M059J (cell line): ENCODE measurements around the gene AMHR2. TPM values are rescaled to one million over a fixed set of nuclear protein-coding genes. Genes with fewer than 3 reads are reported as not detected.
"Not testable (repeated sequence)": the region's sequence is repeated elsewhere in the genome, so short reads cannot be mapped to it uniquely, and the experiment has no call there.

Source experiments
- DNase-seq: peaks from one replicate; pipeline ENCODE4 v3.0.0-alpha.2; 2012; ENCODE audit warnings: low read depth
- total RNA-seq: library from RNA; depleted of rRNA; stranded (reverse); fragments of >200 nt; shearing (Covaris generic); gene quantifications from 2 replicates; pipeline ENCODE4 v1.2.3, GENCODE V29; 2014; rRNA removed

AMHR2 gene
- not detected in 2 replicates for total RNA-seq

DNA sequence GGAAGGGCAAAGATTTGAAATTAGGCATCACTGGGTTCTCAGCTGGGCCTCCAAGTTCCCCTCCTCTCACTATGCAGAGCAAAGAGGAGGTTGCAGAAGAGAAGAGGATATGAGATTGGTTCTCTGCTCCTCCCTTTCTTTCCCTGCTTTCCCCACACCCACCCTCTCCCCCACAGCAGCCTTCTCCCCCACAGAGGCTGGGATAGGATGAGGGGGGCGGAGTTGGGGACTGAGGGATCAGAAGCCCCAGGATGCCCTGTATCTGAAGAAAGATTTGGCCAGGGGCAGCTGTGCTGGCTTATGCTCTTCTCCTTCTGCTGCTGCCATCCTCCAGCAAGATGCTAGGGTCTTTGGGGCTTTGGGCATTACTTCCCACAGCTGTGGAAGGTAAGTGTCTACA, at the start of gene AMHR2:
Gene AMHR2, plus strand, starts transcription at position 259 of the 400 bp plus-strand sequence. Its CDS starts 80 bp downstream, at position 339.
- DNase-seq, result no peak

DNA sequence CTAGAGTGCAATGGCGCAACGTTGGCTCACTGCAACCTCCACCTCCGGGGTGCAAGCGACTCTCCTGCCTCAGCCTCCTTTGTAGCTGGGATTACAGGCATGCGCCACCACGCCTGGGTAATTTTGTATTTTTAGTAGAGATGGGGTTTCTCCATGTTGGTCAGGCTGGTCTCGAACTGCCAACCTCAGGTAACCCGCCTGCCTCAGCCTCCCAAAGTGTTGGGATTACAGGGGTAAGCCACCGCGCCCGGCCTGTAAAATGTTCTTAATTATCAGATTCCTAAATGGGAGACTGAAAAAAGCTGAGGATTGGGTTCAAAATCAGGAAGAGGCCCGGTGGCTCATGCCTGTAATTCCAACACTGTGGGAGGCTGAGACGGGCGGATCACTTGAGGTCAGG, 49.4 kb upstream of the AMHR2 start:
- not testable (repeated sequence) for DNase-seq

DNA sequence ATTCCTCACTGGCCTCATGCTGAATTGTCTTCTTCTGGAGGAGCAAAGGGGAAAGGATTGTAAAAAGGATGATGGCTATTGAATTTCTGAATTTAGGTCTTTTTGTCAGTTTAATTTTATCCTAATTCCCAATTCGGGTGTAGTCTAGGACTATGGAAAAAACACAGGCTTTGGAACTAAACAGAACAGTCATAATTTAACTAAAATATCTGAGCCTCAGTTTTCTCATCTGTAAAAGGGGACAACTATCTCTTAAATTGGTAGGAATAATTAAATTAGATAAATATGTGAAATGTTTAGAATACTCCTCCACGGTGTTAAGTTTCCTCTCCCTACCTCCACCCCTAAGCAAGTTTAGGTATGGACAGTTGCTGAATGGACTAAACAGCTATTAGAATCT, 46.9 kb upstream of the AMHR2 start:
- DNase-seq, result no peak

DNA sequence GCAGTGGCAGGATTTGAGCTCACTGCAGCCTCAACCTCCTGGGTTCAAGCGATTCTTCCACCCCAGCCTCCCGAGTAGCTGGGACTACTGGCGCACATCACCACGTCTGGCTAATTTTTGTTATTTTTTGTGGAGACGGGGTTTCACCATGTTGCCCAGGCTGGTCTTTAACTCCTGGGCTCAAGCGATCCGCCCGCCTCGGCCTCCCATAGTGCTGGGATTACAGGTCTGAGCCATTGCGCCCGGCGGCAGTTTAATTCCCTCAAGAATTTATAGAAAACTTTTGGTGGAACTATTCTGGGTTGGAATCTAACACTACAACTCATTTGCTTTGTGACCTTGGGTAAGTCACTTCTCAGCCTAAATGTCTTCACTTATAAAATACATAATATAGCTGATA, 45.4 kb upstream of the AMHR2 start:
- DNase-seq, result no peak

DNA sequence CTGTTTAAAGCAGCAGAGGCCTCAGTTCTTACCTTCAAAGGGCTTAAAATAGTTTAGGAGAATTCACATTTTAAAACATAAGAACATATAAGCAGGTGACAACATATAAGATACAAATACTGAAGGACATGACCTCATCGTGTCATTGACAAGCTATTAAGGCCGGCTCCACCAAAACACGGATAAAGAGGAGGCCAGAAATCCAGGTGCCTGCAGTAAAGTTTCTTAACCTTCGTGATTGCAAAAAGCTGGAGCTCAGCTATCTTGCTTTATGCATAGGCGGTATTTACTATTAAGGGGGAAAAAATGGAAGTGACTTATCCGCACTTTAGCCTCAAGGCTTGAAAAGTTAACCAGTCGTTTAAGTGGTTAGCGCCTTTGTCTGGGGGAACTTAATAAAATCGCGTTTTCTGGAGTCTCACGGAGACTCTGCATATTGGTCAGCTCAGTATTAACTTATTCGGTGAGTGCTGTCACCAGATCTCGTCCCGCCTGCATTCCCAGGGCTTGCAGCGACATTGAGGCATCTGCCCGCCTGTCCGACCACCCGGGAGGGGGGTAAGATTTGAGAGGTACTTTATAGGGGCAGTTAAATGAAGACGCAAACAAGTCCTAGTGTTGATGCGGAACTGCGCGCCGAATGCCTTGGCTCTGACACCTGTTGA, 44.8 kb upstream of the AMHR2 start:
- peak; percentile 5 for DNase-seq

DNA sequence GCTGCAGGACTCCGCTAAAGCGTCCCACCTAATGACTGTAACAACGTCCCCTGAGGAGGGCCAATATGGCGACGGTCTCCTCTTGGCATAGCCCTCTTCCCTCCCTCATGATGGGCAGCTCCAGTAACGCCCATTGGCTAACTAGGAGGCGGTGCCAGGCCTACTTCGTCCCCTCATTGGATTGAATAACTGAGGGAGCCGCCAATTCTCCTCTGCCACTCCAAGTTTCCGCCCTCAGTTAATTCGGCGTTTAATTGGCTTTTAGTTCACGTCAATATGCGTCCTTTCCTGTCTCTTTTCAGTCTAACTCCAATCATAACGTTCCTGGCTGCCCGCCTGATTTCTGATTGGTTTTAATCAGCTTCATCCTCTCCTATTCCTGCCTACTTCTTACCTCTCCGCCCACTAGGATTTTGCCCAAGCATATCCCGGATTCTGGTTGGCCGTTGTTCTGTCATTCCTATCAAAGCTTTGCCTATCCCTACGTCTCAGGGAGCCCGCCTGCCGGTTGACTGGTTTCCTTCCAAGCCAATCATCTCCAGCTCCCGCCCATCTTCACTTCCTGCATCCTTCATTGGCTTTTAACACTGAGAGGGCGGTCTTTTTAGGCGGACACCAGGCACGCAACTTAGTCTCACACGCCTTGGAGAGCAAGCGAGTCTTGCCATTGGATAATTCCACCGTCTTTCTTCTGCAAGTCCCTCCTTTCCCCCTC, 44.1 kb upstream of the AMHR2 start:
- peak; percentile 100 for DNase-seq

DNA sequence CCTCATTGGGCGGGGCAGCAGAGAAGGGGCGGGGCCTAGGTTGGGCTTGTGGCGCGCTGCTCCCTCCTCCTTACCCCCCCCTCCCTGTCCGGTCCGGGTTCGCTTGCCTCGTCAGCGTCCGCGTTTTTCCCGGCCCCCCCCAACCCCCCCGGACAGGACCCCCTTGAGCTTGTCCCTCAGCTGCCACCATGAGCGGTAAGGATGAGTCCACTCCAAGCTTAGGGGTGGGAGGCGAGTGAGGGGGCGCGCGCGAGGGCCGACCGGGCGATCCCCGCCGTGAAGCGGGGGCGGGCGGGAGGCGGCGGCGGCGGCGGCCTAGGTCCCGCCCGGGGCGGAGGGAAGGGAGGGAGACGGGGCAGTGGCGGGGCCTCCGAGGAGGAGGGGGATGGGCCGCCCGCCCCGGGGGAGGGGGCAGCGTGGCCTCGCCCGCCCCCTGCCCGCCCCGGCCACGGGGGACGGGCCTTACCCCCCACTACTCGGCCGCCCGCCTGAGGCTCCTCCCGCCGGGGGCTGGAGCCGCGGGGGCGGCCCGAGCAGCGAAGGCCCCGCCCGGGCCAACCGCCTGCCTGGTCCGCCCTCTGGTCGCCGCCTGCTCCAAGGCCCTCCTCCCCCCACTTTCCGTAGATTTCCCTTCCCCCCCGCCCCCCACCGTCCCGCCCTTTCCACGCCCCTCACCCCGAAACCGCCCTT, 43.4 kb upstream of the AMHR2 start, which contains the start of gene SP1:
Gene SP1, plus strand, starts transcription at position 73 of the 690 bp plus-strand sequence. Its CDS starts 116 bp downstream, at position 189.
- DNase-seq, result peak; percentile 89

DNA sequence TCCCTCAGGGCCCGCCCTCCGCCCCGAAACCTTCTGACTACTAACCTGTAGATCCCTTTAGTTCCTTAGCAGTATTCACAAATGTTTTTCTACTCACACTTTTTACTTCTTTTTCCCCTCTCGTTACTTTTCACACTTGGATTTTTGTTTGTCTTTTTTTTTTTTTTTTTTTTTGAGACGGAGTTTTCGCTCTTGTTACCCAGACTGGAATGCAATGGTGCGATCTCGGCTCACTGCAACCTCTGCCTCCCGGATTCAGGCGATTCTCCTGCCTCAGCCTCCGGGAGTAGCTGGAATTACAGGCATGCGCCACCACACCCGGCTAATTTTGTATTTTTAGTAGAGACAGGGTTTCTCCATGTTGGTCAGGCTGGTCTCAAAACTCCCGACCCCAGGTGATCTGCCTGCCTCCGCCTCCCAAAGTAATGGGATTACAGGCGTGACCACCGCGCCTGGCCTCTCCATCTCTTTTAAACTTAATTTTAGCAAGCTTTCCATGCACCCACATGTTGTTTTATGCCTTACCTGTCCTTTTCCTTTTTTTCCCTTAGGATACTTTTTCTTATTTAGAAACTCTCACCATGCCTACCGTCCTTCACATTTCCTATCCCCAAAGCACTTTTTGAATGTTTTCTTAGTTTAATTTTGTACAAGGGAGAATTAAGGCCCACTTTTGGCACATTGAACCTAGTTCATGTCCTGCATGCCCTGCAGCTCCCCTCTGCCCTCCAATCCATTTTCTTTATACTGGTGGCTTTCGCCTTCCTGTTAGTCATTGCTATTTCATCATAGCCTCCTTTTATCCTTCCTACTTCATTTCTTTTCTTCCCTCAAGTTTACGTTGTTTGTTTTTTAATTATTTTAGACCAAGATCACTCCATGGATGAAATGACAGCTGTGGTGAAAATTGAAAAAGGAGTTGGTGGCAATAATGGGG, 42.6 kb upstream of the AMHR2 start:
- peak; percentile 61 for DNase-seq

DNA sequence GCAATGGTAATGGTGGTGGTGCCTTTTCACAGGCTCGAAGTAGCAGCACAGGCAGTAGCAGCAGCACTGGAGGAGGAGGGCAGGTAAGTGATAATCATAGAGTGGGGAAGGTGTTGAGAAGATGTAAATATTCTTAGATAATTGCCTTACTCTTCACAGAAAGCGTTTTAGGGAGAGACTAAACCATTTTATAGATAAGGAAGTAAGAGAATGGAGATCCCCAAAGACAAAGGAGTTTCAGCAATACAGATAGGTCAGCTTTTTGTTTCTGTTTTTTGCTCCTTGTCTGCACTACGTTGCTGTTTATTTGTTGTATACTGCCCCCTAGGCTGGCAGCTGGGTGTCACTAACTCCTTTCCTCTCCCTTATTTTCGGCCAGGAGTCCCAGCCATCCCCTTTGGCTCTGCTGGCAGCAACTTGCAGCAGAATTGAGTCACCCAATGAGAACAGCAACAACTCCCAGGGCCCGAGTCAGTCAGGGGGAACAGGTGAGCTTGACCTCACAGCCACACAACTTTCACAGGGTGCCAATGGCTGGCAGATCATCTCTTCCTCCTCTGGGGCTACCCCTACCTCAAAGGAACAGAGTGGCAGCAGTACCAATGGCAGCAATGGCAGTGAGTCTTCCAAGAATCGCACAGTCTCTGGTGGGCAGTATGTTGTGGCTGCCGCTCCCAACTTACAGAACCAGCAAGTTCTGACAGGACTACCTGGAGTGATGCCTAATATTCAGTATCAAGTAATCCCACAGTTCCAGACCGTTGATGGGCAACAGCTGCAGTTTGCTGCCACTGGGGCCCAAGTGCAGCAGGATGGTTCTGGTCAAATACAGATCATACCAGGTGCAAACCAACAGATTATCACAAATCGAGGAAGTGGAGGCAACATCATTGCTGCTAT, 41.7 kb upstream of the AMHR2 start:
- DNase-seq, result peak; percentile 72

DNA sequence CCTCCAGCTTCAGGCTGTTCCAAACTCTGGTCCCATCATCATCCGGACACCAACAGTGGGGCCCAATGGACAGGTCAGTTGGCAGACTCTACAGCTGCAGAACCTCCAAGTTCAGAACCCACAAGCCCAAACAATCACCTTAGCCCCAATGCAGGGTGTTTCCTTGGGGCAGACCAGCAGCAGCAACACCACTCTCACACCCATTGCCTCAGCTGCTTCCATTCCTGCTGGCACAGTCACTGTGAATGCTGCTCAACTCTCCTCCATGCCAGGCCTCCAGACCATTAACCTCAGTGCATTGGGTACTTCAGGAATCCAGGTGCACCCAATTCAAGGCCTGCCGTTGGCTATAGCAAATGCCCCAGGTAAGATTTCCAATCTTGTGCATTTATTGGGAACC, 40.4 kb upstream of the AMHR2 start:
- DNase-seq, result peak; percentile 12

DNA sequence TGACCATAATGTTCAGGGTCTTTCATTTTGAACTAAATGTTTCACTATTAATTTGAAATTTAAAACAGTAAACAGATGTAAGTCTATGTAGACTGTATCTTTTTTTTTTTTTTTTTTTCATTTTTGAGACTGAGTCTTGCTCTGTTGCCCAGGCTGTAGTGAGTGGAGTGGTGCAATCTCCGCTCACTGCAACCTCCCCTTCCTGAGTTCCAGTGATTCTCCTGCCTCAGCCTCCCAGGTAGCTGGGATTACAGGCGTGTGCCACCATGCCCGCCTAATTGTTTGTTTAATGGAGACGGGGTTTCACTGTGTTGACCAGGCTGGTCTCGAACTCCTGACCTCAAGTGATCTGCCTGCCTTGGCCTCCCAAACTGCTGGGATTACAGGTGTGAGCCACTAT, 37.3 kb upstream of the AMHR2 start:
- DNase-seq, result not testable (repeated sequence)

DNA sequence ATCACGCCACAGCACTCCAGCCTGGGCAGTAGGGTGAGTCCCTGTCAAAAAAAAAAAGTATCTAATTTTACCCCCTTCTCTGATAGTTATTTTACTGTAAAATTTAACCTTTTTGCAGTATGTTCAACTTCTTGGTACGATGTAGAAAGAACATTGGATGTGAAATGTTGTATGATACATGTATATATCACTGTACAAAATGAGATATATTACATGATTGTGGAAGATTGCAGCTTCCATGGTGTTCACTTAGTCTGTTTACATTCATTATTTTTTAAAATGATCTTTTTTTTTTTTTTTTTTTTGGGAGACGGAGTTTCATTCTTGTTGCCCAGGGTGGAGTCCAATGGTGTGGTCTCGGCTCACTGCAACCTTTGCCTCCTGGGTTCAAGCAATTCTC, 34.7 kb upstream of the AMHR2 start:
- no peak for DNase-seq

DNA sequence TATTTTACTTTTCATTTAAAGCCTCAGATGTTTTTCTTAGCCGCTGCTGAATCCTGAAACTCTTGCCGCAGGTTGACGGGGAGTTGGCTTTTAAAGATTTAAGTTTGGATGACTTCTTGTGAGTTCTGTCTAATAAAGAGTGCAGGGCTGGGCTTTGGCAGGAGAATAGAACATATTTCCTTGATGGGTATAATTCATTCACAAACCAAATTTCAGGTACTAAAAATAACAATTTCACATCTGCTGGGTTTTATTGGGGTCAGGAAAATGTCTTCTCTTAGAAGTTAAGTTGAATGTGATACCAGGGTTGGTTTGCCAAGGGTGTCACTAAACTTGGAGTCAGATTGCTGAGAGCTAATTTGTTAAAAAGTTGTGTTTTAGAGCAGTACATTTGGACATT, 34.0 kb upstream of the AMHR2 start:
- peak; percentile 20 for DNase-seq

DNA sequence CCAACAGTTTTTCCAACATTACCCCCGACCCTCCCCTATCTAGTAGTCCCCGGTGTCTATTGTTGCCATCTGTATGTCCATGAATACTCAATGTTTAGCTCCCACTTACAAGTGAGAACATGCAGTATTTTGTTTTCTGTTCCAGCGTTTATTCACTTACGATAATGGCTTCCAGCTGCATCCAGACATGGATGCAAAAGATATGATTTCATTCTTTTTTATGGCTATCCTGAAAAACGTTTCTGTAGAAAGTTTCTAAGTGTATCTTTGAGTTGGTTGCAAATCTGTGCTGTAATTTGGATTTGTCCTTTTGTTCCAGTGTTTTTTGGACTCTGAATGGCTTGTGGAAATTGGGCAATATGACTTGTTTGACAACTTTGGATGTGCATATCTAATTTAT, 31.9 kb upstream of the AMHR2 start:
- no peak for DNase-seq

DNA sequence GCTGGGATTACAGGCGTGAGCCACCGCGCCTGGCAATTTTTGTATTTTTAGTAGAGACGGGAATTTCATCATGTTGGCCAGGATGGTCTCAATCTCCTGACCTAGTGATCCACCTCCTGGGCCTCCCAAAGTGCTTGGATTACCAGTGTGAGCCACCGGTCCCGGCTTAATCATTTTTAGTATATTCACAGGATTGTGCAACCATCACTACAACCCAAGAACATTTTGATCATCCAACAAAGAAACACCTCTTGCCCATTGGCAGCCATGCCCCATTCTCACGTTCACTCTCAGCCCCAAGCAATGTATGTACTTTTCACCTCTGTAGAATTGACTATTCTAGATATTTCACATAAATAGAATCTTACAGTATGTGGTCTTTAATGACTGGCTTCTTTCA, 23.8 kb upstream of the AMHR2 start:
- DNase-seq, result no peak

DNA sequence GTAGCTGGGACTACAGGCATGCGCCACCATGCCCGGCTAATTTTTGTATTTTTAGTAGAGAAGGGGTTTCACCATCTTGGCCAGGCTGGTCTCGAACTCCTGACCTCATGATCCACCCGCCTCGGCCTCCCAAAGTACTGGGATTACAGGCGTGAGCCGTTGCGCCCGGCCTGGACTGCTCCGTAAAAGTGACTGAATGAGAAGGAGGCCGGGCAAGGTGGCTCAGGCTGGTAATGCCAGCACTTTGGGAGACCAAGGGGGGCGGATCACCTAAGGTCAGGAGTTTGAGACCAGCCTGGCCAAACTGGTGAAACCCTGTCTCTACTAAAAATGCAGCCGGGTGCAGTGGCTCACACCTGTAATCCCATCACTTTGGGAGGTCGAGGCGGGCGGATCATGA, 21.3 kb upstream of the AMHR2 start:
- not testable (repeated sequence) for DNase-seq

DNA sequence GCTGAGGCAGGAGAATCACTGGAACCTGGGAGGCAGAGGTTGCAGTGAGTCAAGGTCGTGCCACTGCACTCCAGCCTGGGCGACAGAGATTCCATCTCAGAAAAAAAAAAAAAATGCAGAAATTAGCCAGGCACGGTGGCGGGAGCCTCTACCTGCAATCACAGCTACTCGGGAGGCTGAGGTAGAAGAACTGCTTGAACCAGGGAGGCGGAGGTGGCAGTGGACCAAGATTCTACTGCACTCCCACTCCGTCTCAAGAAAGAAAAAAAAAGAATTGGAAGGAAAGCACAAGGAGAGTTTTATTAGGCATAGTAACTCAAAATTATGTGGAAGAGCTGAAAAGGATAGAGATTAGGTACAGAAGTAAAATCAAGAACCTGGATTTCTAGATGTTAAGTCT, 20.8 kb upstream of the AMHR2 start:
- DNase-seq, result no peak

DNA sequence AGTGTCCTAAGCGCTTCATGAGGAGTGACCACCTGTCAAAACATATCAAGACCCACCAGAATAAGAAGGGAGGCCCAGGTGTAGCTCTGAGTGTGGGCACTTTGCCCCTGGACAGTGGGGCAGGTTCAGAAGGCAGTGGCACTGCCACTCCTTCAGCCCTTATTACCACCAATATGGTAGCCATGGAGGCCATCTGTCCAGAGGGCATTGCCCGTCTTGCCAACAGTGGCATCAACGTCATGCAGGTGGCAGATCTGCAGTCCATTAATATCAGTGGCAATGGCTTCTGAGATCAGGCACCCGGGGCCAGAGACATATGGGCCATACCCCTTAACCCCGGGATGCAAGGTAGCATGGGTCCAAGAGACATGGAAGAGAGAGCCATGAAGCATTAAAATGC, 12.7 kb upstream of the AMHR2 start:
- no peak for DNase-seq

DNA sequence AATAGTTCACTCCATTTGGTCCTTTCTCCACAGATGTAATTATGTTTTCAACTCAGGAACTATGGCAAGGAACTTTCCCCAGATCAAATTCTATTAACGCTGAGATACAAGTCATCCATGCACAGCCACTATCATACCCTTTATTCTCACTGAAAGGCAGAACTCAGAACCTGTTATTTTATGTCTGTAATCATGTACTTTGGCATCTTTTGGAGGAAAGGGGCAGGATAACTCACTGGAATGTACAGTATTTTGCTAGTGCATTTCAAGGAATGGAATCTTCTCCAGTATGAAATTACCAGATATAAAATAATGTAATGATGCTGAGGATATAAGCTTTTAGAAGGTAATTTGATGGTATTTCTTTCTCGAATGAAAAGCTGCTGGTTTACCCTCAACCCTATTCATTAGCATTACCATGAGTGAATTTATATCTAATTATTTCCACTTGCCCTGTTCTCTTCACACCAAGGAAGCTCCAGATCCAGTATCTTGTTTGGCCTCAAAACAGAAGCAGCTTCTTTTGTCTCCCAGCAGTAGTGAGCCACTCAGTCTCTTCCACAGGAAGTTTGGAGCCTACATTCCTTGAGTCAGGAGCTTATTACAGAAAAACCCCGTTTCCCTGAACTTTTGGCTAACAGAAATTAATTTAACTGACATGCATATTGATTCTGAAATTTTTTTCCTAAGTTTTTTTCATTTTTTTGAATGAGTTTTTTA, 10.0 kb upstream of the AMHR2 start:
- DNase-seq, result no peak
